Neutrophil (primary cell): ENCODE measurements around the gene MCF2L.

ENCODE experiments used
- H3K27ac ChIP-seq: fragments of 200-600 bp; sonication (generic); 2 replicates; pipeline ENCODE4 v1.5.1; 2016; ENCODE audit warnings: mild to moderate bottlenecking, moderate library complexity
- H3K27me3 ChIP-seq: fragments of 200-600 bp; sonication (generic); 2 replicates; pipeline ENCODE4 v1.6.0; 2016; ENCODE audit warnings: mild to moderate bottlenecking
- H3K36me3 ChIP-seq: fragments of 200-600 bp; sonication (generic); 2 replicates; pipeline ENCODE4 v1.5.1; 2017
- H3K4me1 ChIP-seq, 2 experiments: fragments of 200-600 bp in 1 of 2; sonication (generic) in 1 of 2; 1 replicate in 1 of 2; 2 replicates in 1 of 2; pipeline versions ENCODE4 v1.5.1 to v1.6.1; 2013 to 2016; ENCODE audit warnings: low read depth in 1 of 2, low read length in 1 of 2, mild to moderate bottlenecking in 1 of 2, moderate library complexity in 1 of 2; ENCODE audit not compliant: control insufficient read depth in 1 of 2, insufficient read depth in 1 of 2
- H3K4me3 ChIP-seq, 2 experiments: fragments of 200-600 bp in 1 of 2; sonication (generic) in 1 of 2; 1 replicate in 1 of 2; 2 replicates in 1 of 2; pipeline ENCODE4 v1.5.1; 2013 to 2016; ENCODE audit warnings: low read depth in 1 of 2, low read length in 1 of 2, mild to moderate bottlenecking in 1 of 2, moderate library complexity in 1 of 2
- H3K9me3 ChIP-seq: fragments of 200-600 bp; sonication (generic); 2 replicates; pipeline ENCODE4 v1.5.1; 2016
- CTCF ChIP-seq: fragments of 200-600 bp; sonication (generic); IDR thresholded peaks from 2 replicates; pipeline ENCODE4 v1.5.1; 2016; ENCODE audit warnings: antibody characterized with exemption

The MCF2L gene

GRCh38 chr13:113069861-113070805, 101.1 kb downstream of the MCF2L start:
- no peaks in the 10 kb centered on the region for H3K4me1 ChIP-seq
- H3K36me3 ChIP-seq, result no peaks in the 10 kb centered on the region

GRCh38 chr13:113070855-113071254, 101.8 kb downstream of the MCF2L start:
- Histone ChIP-seq H3K4me1 (no peaks in the 10 kb centered on the region), H3K4me3 (no peak overlapping the region), H3K27ac (no peak overlapping the region), H3K9me3 (no peaks in the 10 kb centered on the region), H3K36me3 (no peaks in the 10 kb centered on the region), H3K27me3 (no peaks in the 10 kb centered on the region)
- no peak for TF ChIP-seq CTCF

More at GRCh38 chr13:113069861-113070805, 101.1 kb downstream of the MCF2L start:
- no peak overlapping the region for H3K4me3 ChIP-seq
- no peak for TF ChIP-seq CTCF
- no peaks in the 10 kb centered on the region for H3K27me3 ChIP-seq
- no peaks in the 10 kb centered on the region for H3K9me3 ChIP-seq
- H3K27ac ChIP-seq, result no peak overlapping the region

GRCh38 chr13:113072376-113072775, 103.4 kb downstream of the MCF2L start:
- no peaks in the 10 kb centered on the region for H3K27me3 ChIP-seq
- no peak overlapping the region for H3K27ac ChIP-seq
- H3K36me3 ChIP-seq, result no peaks in the 10 kb centered on the region
- TF ChIP-seq CTCF, result no peak
- H3K4me1 ChIP-seq, result no peaks in the 10 kb centered on the region
- no peak overlapping the region for H3K4me3 ChIP-seq
- H3K9me3 ChIP-seq, result no peaks in the 10 kb centered on the region

- no peaks in the 10 kb centered on the region for H3K36me3 ChIP-seq
Measured at GRCh38 chr13:113073942-113074341, 104.9 kb downstream of the MCF2L start.

GRCh38 chr13:113074401-113074800, 105.4 kb downstream of the MCF2L start:
- H3K36me3 ChIP-seq, result no peaks in the 10 kb centered on the region
- H3K4me1 ChIP-seq, result no peaks in the 10 kb centered on the region
- TF ChIP-seq CTCF, result no peak
- H3K27me3 ChIP-seq, result no peaks in the 10 kb centered on the region
- H3K27ac ChIP-seq, result no peak overlapping the region
- H3K4me3 ChIP-seq, result no peak overlapping the region
- H3K9me3 ChIP-seq, result no peaks in the 10 kb centered on the region

More at GRCh38 chr13:113073942-113074341, 104.9 kb downstream of the MCF2L start:
- Histone ChIP-seq H3K27me3 (no peaks in the 10 kb centered on the region), H3K9me3 (no peaks in the 10 kb centered on the region), H3K4me1 (no peaks in the 10 kb centered on the region), H3K27ac (no peak overlapping the region), H3K4me3 (no peak overlapping the region)
- TF ChIP-seq CTCF, result no peak
